ENCODE measurements around the gene EPHA3. TPM values are rescaled to one million over a fixed set of nuclear protein-coding genes. Genes with fewer than 3 reads are reported as not detected.

The EPHA3 gene
- total and polyA plus RNA-seq, 2 experiments from 2014 or later, result 3.0 to 15.1 TPM

GRCh38 chr3:89101251-89101650 lies 6.2 kb upstream of the EPHA3 start:
- no peak for TF ChIP-seq CTCF (IDR thresholded peaks at IDR 0.05; ENCODE audit: poor library complexity)
- TF ChIP-seq EZH2phosphoT487 (IDR thresholded peaks at IDR 0.05; ENCODE audit: low read depth, severe bottlenecking, unreplicated experiment), result no peak
- no peak for TF ChIP-seq EZH2 (IDR thresholded peaks at IDR 0.05; ENCODE audit: borderline replicate concordance)
- H3K27ac ChIP-seq, result no peak overlapping the region
- H3K36me3 ChIP-seq (replicated peaks; ENCODE audit: insufficient read depth, low read depth), result no peaks in the 10 kb centered on the region
- DNase-seq (ENCODE audit: low spot score), result no peak
- no peak overlapping the region for H2AFZ ChIP-seq
- H4K20me1 ChIP-seq (ENCODE audit: insufficient read depth, poor library complexity, severe bottlenecking), result no peaks in the 10 kb centered on the region
- H3K4me2 ChIP-seq, result no peak overlapping the region
- H3K27me3 ChIP-seq, result peaks cover 6% of the 10 kb centered on the region
- H3K4me1 ChIP-seq (ENCODE audit: insufficient read depth), result no peaks in the 10 kb centered on the region
- H3K4me3 ChIP-seq, result no peak overlapping the region
- no peaks in the 10 kb centered on the region for H3K9me3 ChIP-seq (ENCODE audit: low read depth)
- no peaks in the 10 kb centered on the region for H3K79me2 ChIP-seq
- no peaks in the 10 kb centered on the region for H3K9me2 ChIP-seq (replicated peaks; ENCODE audit: insufficient read depth)

- 94% methylated on average over 1 of the region's 1 CpG for WGBS (ENCODE audit: low lambda C conversion rate, missing lambda C conversion rate)
- no peak for DNase-seq (ENCODE audit: low spot score)
Observed at GRCh38 chr3:89101921-89102320, 5.5 kb upstream of the EPHA3 start.

GRCh38 chr3:89104499-89104898 lies 2.9 kb upstream of the EPHA3 start:
- Histone ChIP-seq H3K9me2 (replicated peaks; ENCODE audit: insufficient read depth) (no peaks in the 10 kb centered on the region), H3K9me3 (ENCODE audit: low read depth) (no peaks in the 10 kb centered on the region), H3K4me3 (no peak overlapping the region), H3K4me2 (no peak overlapping the region), H4K20me1 (ENCODE audit: insufficient read depth, poor library complexity, severe bottlenecking) (no peaks in the 10 kb centered on the region), H2AFZ (no peak overlapping the region), H3K79me2 (no peaks in the 10 kb centered on the region), H3K36me3 (replicated peaks; ENCODE audit: insufficient read depth, low read depth) (no peaks in the 10 kb centered on the region), H3K27me3 (peaks cover 32% of the 10 kb centered on the region), H3K4me1 (ENCODE audit: insufficient read depth) (no peaks in the 10 kb centered on the region), H3K27ac (no peak overlapping the region)
- no peak for DNase-seq (ENCODE audit: low spot score)
- TF ChIP-seq EZH2 (IDR thresholded peaks at IDR 0.05; ENCODE audit: borderline replicate concordance) (no peak), CTCF (IDR thresholded peaks at IDR 0.05; ENCODE audit: poor library complexity) (no peak), EZH2phosphoT487 (IDR thresholded peaks at IDR 0.05; ENCODE audit: low read depth, severe bottlenecking, unreplicated experiment) (no peak)
- WGBS (ENCODE audit: low lambda C conversion rate, missing lambda C conversion rate), result 91% methylated on average over 3 of the region's 3 CpGs

More at GRCh38 chr3:89101921-89102320, 5.5 kb upstream of the EPHA3 start:
- H4K20me1 ChIP-seq (ENCODE audit: insufficient read depth, poor library complexity, severe bottlenecking), result no peaks in the 10 kb centered on the region
- H3K9me2 ChIP-seq (replicated peaks; ENCODE audit: insufficient read depth), result no peaks in the 10 kb centered on the region
- H2AFZ ChIP-seq, result no peak overlapping the region
- no peaks in the 10 kb centered on the region for H3K79me2 ChIP-seq
- no peaks in the 10 kb centered on the region for H3K4me1 ChIP-seq (ENCODE audit: insufficient read depth)
- no peaks in the 10 kb centered on the region for H3K36me3 ChIP-seq (replicated peaks; ENCODE audit: insufficient read depth, low read depth)
- peaks cover 12% of the 10 kb centered on the region for H3K27me3 ChIP-seq
- TF ChIP-seq CTCF (IDR thresholded peaks at IDR 0.05; ENCODE audit: poor library complexity) (no peak), EZH2 (IDR thresholded peaks at IDR 0.05; ENCODE audit: borderline replicate concordance) (no peak), EZH2phosphoT487 (IDR thresholded peaks at IDR 0.05; ENCODE audit: low read depth, severe bottlenecking, unreplicated experiment) (no peak)
- no peak overlapping the region for H3K27ac ChIP-seq
- H3K4me2 ChIP-seq, result no peak overlapping the region
- H3K9me3 ChIP-seq (ENCODE audit: low read depth), result no peaks in the 10 kb centered on the region
- no peak overlapping the region for H3K4me3 ChIP-seq

- 93% methylated on average over 1 of the region's 1 CpG for WGBS (ENCODE audit: low lambda C conversion rate, missing lambda C conversion rate)
- Histone ChIP-seq H2AFZ (no peak overlapping the region), H3K36me3 (replicated peaks; ENCODE audit: insufficient read depth, low read depth) (no peaks in the 10 kb centered on the region), H3K9me2 (replicated peaks; ENCODE audit: insufficient read depth) (no peaks in the 10 kb centered on the region), H3K4me1 (ENCODE audit: insufficient read depth) (no peaks in the 10 kb centered on the region), H3K79me2 (no peaks in the 10 kb centered on the region), H3K4me3 (no peak overlapping the region), H3K4me2 (no peak overlapping the region), H3K27me3 (peaks cover 32% of the 10 kb centered on the region), H3K27ac (no peak overlapping the region), H3K9me3 (ENCODE audit: low read depth) (no peaks in the 10 kb centered on the region), H4K20me1 (ENCODE audit: insufficient read depth, poor library complexity, severe bottlenecking) (no peaks in the 10 kb centered on the region)
- TF ChIP-seq EZH2phosphoT487 (IDR thresholded peaks at IDR 0.05; ENCODE audit: low read depth, severe bottlenecking, unreplicated experiment) (no peak), EZH2 (IDR thresholded peaks at IDR 0.05; ENCODE audit: borderline replicate concordance) (no peak), CTCF (IDR thresholded peaks at IDR 0.05; ENCODE audit: poor library complexity) (no peak)
- no peak for DNase-seq (ENCODE audit: low spot score)
Observed at GRCh38 chr3:89105503-89105902, 1.9 kb upstream of the EPHA3 start.
